Transverse colon (tissue), 4 donors: Measurements from ENCODE around the gene ERBB3.

ENCODE experiments used
- POLR2A ChIP-seq: fragments of 450-650 bp; IDR thresholded peaks from one replicate; pipeline ENCODE4 v1.6.1; 2016; ENCODE audit warnings: antibody characterized with exemption, mild to moderate bottlenecking, moderate library complexity
- POLR2AphosphoS5 ChIP-seq, 3 donors: sonication (generic); formaldehyde crosslinking; IDR thresholded peaks; one replicate each; pipeline ENCODE4 v1.6.1; 2016; ENCODE audit warnings: antibody characterized with exemption in 3 of 3
- TF ChIP-seq, protein P1 (sequence below), 5 experiments: fragments of 200-600 bp in 3 of 5; fragments of 450-650 bp in 2 of 5; sonication (generic) in 3 of 5; IDR thresholded peaks; 1 replicate in 2 of 5; 2 replicates in 3 of 5; pipeline ENCODE4 v1.5.1; 2016 to 2017; ENCODE audit warnings: antibody characterized with exemption in 5 of 5, inconsistent platforms in 3 of 5, mild to moderate bottlenecking in 2 of 5, moderate library complexity in 1 of 5

DNA sequence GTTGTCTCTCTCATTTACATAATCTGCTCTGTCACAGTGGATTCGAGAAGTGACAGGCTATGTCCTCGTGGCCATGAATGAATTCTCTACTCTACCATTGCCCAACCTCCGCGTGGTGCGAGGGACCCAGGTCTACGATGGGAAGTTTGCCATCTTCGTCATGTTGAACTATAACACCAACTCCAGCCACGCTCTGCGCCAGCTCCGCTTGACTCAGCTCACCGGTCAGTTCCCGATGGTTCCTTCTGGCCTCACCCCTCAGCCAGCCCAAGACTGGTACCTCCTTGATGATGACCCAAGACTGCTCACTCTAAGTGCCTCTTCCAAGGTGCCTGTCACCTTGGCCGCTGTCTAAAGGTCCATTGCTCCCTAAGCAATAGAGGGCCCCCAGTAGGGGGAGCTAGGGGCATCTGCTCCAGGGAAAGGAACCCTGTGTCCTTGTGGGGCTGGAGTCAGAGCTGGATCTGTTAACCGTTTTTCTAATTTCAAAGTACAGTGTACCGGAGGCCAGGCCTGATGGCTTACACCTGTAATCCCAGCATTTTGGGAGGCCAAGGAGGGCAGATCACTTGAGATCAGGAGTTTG, 5.1 kb downstream of the ERBB3 start:
- TF ChIP-seq, protein P1, sequence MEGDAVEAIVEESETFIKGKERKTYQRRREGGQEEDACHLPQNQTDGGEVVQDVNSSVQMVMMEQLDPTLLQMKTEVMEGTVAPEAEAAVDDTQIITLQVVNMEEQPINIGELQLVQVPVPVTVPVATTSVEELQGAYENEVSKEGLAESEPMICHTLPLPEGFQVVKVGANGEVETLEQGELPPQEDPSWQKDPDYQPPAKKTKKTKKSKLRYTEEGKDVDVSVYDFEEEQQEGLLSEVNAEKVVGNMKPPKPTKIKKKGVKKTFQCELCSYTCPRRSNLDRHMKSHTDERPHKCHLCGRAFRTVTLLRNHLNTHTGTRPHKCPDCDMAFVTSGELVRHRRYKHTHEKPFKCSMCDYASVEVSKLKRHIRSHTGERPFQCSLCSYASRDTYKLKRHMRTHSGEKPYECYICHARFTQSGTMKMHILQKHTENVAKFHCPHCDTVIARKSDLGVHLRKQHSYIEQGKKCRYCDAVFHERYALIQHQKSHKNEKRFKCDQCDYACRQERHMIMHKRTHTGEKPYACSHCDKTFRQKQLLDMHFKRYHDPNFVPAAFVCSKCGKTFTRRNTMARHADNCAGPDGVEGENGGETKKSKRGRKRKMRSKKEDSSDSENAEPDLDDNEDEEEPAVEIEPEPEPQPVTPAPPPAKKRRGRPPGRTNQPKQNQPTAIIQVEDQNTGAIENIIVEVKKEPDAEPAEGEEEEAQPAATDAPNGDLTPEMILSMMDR (IDR thresholded peaks at IDR 0.05) = peak in 3 of 5 experiments; percentile 12 to 29 (median 18)
- TF ChIP-seq POLR2A (no peak), POLR2AphosphoS5 (IDR thresholded peaks at IDR 0.05) (no peak)
